GM21515 (cell line): ENCODE results near the gene IMMP2L.

ENCODE experiments used
- ATAC-seq: cut with Tn5 transposase; IDR thresholded peaks from one replicate; pipeline ENCODE4 v1.9.1; 2021; ENCODE audit not compliant: unreplicated experiment

IMMP2L gene

DNA sequence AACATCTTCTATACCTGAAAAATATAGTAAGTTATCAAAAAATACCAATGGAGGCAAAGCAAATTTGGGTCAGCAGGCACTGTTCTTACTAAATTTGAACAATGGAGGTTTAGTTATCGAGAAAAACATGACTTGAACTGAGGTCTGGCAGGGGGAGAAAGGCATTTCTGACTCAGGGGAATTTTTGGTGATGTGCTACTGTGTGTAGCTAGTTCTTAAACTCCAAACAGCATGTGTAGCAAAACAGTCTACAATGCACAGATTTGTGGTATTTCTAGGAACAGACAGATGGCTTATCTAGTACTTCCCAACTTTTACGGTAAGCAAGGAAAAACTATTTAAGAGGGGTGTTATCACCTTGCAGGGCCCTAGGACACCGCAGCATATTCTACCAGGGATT is 783.0 kb downstream of the IMMP2L start:
- ATAC-seq = no peak

DNA sequence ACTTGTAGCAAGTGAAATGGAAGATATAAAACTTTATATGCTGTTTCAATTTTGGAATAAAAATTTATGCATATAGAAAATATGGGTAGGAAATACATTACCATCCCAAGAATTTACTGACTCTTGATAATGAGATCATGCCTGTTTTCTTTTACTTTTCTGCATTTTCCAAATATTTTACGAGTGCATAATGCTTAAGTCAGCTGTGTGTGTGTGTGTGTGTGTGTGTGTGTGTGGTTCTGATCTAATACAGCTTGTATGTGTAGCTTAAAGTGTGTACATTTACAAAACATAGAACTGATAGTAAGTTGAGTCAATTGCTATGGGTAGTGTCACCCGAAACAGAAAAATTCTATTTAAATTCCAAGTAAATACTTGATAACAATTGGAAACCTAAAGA is 787.2 kb downstream of the IMMP2L start:
- no peak for ATAC-seq

DNA sequence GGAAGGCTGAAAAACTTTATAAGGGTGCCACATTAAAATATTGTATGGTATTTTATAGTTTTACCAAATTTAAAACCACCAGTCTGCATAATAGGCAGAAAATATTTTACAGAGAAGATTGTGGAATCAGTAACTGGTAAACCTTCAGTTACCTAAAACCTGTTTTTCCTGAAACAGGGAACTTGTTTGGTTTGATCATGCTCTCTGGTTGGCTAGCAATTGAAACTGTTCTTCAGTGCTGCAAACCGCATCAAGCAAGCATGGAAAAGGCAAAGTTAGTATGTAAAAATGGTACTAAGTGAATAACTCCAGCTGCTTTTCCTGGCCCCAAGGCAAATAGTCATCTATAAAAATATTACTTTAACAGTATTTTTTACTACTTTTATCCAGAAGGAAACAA is 788.2 kb downstream of the IMMP2L start:
- ATAC-seq = no peak

- no peak for ATAC-seq
These were observed 789.7 kb downstream of the IMMP2L start for GRCh38 chr7:110772615-110773014.

- no peak for ATAC-seq
These were observed 790.6 kb downstream of the IMMP2L start for GRCh38 chr7:110771717-110772116.

DNA sequence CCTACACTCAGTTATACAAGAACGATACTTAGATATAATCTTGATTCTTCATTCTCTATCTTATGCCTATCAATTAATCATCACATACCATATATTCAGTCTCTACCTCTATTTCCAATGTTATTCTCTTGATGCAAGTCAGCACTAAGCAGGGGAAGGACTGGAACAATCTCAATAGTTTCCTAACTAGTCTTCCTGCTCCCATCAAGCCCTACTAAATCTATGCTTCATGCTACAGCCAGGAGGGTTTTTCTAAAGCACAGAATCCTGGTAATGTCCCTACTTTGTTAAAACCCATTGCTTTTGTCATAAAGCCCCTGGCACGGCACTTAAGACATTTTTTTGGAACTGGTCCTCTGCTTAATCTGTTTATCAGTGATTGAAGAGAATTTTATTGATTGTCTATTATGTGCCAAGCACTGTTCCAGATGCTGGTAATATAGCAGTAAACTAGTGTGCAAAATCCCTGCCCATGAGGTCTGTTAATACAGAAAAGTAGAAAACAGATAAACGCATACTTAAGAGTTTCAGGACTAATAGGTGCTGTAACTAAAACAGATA is 794.7 kb downstream of the IMMP2L start:
- ATAC-seq = no peak

DNA sequence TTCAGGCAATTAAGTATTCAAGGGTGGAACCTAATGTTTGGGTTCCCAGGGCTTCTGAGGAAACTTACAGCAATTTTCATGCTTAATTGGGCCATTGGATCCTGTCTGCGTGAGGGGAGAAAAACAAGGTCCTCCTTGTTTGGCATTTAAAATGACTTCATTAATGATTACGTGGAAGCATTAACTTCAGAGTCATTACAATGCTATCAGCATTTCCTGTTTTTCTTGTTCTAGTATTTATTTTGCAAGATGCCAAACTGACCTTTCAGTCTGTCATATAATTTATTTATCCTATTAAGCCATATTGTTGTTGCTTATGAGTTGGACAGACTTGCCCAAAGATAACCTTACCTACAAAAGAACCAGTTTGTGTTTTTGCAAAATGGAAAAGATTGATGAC is 795.4 kb downstream of the IMMP2L start:
- ATAC-seq = no peak

GRCh38 chr7:110764852-110765251 is 797.4 kb downstream of the IMMP2L start:
- no peak for ATAC-seq

- ATAC-seq = no peak
These were observed 799.6 kb downstream of the IMMP2L start for GRCh38 chr7:110762546-110763225.

DNA sequence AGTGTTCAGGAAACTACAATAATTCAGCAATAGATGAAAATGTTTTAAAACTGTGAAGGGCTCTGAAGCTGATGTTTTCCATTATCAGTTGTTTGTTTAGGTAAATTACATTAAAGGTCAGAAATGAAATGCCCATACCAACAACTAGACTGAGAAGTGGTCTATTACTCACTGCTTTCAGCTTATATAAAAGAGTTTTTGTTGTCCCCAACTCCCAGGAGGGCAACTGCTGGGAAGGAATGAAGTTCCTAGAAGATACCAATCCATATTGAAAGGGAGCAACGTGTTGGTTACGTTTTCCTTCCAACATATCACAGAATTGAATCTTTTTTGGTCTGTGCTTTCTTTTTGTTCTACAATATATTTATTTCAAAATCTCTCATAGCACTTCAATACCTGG is 802.0 kb downstream of the IMMP2L start:
- ATAC-seq = no peak

- ATAC-seq = no peak
These were observed 803.2 kb downstream of the IMMP2L start for GRCh38 chr7:110759069-110759468.

DNA sequence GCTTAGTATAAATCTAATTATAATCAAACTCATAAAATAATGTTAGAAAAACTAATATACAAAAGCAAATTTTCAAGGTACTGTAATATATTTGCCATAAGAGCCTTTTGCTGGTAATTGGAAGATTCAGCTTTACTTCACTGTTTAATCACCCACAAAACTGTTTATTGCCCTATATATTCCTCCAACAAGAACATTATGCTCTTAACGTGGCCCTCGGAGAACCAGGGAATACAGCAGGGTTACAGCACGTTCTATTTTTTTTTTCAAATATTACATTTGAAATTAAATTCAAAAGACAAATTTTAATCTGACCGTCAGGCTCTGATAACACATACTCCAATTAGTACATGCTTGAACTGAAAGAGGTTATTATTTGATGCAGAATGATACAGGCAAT is 807.6 kb downstream of the IMMP2L start:
- ATAC-seq = no peak

- ATAC-seq = no peak
These were observed 811.2 kb downstream of the IMMP2L start for GRCh38 chr7:110750931-110751605.

GRCh38 chr7:110733221-110733620 is 829.1 kb downstream of the IMMP2L start:
- no peak for ATAC-seq

GRCh38 chr7:110724811-110725210 is 837.5 kb downstream of the IMMP2L start:
- ATAC-seq = no peak

DNA sequence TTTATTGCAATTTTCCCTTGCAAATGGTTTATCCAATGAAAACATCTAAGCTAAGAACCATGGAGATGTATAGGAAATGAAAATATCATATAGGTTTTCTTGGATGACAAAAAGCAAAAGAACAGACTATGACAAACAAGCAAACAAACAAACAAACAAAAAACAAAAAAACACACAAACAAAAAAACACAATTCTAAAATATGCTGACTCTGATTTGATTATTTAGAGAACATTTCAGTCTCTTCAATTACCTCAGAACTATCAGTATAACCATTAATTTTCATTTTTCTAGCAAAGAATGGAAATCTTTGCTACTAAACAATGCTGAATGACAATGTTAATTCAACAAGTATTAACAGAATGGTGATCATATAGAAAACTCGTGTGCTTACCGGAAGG is 840.9 kb downstream of the IMMP2L start:
- ATAC-seq = no peak

DNA sequence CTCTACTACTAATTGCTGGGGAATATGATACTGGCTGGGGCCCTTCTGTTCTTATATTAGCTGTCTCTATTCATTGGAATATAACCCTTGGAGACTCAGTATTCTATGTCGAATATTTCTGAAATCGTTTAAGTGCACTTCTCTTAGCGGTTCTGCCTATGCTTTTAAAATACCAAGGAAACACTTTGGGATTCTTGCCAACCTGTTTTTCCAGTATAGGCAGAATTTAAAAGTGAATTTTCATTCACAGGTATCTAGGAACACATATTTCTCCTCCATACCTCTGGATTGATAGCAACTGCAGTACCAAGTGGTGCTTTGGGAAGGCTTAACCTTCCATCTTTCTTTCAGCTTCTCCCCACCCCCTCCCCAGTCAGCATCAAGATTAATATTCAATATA is 841.7 kb downstream of the IMMP2L start:
- ATAC-seq = no peak

- no peak for ATAC-seq
These were observed 842.6 kb downstream of the IMMP2L start for GRCh38 chr7:110719741-110720140.

DNA sequence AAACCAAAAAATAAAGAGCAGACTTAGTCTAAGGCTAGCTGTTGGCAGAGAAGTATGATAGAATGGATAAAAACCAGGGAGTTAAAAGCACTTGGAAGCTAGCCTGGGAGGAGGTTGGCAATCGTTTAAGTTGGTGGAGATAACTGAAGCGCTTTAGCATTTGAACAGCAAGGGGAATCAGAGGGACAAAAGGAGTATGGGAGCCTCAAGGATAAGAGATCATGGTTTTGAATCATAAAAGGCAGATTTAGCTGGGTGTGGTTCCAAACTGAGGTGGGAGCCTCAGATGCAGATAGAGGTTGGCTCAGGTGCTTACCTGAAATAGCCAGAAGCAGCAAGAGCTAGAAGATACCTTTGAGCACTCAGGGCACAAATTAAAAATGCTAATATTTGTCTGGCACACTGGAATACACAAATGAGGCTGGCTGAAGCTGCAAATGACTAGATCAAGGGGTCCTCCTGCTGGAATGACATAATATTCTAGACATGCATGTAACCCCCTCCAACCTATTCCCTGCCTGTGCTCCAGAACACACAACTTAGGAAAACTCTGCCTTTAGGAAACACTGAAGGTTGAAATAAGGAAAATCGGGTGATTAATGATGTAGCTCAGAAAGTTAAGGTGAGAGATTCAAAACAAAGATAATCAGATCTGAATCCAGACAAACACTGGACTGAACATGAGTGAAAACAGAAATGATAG is 843.6 kb downstream of the IMMP2L start:
- ATAC-seq = no peak

DNA sequence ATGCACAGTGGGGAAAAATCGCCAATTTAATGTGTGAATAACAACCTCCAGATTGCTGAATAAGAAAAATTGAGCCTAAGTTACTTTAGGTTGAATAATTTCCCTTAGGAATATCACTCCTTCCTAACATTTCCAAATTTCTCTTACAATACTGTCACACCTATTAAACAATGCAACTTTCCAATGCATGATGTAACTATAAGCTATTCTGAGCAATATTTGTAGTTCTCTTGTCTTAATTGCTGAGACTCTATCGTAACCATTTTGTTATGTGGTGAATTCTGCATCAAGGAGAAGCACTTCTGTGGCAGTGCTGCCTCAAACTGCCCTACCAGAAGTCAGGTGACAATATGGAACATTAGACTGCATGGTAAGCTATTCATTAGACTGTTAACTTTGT is 858.1 kb downstream of the IMMP2L start:
- ATAC-seq = no peak

DNA sequence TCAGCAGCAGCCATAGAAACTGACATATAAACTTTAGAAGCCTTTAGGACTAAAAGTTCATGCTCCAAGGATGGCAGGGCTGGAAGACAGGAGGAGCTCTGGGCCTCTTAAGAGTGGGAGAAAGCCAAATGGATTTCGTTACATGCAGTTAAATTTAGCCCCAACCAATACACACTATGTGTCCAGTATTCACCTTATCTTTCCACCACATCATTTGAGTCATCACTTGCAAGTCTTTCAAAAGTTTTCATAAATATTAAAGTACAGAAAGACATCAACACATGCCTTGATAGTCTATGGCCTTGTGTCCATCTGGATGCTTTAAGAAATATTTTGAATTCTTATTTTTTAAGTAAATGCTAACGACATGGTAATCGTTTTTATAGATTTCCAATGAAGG is 863.7 kb downstream of the IMMP2L start:
- ATAC-seq = no peak

GRCh38 chr7:110693344-110693743 is 868.9 kb downstream of the IMMP2L start:
- ATAC-seq = no peak
